ENCODE data around the gene KRT86.
"Not testable (repeated sequence)": the region's sequence is repeated elsewhere in the genome, so short reads cannot be mapped to it uniquely, and the experiment has no call there.

KRT86 gene

GRCh38 chr12:52285851-52286530 is 11.5 kb downstream of the KRT86 start:
- H3K4me1 ChIP-seq, result peaks cover 0 to 9% (median 7%) of the 10 kb centered on the region in 4 donors
- no peaks in the 10 kb centered on the region for H3K27me3 ChIP-seq
- TF ChIP-seq, protein P1, sequence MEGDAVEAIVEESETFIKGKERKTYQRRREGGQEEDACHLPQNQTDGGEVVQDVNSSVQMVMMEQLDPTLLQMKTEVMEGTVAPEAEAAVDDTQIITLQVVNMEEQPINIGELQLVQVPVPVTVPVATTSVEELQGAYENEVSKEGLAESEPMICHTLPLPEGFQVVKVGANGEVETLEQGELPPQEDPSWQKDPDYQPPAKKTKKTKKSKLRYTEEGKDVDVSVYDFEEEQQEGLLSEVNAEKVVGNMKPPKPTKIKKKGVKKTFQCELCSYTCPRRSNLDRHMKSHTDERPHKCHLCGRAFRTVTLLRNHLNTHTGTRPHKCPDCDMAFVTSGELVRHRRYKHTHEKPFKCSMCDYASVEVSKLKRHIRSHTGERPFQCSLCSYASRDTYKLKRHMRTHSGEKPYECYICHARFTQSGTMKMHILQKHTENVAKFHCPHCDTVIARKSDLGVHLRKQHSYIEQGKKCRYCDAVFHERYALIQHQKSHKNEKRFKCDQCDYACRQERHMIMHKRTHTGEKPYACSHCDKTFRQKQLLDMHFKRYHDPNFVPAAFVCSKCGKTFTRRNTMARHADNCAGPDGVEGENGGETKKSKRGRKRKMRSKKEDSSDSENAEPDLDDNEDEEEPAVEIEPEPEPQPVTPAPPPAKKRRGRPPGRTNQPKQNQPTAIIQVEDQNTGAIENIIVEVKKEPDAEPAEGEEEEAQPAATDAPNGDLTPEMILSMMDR (IDR thresholded peaks at IDR 0.05), result no peak
- intact Hi-C loops (cut with DNase I; ENCODE audit: low total_unique reads), result no loop called here
- H3K4me3 ChIP-seq, result no peak overlapping the region
- H3K36me3 ChIP-seq, result no peaks in the 10 kb centered on the region
- H3K9me3 ChIP-seq, result no peaks in the 10 kb centered on the region
- DNase-seq, result peak in 1 of 2 donors; percentile 61
- no peak overlapping the region for H3K27ac ChIP-seq

DNA sequence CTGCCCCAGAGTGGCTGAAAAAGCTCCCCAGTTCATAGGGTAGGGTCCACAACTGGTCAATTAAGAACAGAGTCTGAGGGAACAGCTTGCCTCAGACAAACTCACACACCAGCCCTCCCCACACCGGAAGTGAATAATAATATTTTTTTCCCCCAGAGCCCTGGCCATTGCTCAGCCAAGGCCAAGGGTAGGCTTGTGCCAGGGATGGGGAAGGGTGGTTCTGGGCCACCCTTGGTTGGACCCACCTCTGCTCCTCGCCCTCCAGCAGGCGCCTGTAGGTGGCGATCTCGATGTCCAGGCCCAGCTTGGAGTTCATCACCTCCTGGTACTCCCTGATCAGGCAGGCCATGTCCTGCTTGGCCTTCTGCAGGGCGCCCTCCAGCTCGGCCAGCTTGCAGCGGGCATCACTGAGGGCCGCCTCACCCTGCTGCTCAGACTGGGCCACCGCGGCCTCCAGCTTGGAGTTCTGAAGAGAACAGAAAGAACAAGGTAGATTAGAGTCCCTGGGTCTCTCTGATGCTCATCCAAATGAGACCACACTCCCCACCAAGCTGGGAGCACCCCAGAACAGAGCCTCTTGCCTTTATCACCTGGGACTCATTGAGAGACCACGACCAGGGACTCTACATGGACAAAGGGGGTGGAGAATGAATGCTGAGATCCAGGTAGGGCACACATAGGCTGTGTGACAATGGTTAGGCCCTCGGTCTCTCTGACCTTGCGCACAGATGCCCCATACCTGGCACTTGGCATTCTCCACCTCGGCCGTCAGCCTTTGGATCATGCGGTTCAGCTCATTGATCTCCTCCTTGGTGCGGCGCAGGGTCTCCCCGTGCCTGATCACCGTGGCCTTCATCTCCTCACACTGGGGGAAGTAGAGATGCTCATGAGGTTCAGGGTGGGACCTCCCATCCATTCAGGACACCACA is 12.7 kb downstream of the KRT86 start:
- DNase-seq; intact Hi-C loops (cut with DNase I; ENCODE audit: low total_unique reads): not testable (repeated sequence)

GRCh38 chr12:52287816-52288805 is 13.7 kb downstream of the KRT86 start:
- H3K9me3 ChIP-seq; DNase-seq; H3K27me3 ChIP-seq; H3K4me3 ChIP-seq; H3K36me3 ChIP-seq; H3K27ac ChIP-seq; H3K4me1 ChIP-seq; intact Hi-C loops (cut with DNase I; ENCODE audit: low total_unique reads): not testable (repeated sequence)

More for the DNA sequence above, 12.7 kb downstream of the KRT86 start:
- not testable (repeated sequence) for H3K27ac ChIP-seq, H3K36me3 ChIP-seq, H3K27me3 ChIP-seq, H3K4me3 ChIP-seq, H3K9me3 ChIP-seq, H3K4me1 ChIP-seq

- intact Hi-C loops (cut with DNase I; ENCODE audit: low total_unique reads); H3K4me3 ChIP-seq; H3K36me3 ChIP-seq; DNase-seq; H3K4me1 ChIP-seq; H3K9me3 ChIP-seq; H3K27ac ChIP-seq: not testable (repeated sequence)
- H3K27me3 ChIP-seq, result peaks cover 0 to 11% of the 10 kb centered on the region in 2 donors
These were observed 16.2 kb downstream of the KRT86 start for GRCh38 chr12:52290483-52291134.

- TF ChIP-seq, protein P1 (IDR thresholded peaks at IDR 0.05), result no peak
- H3K36me3 ChIP-seq, result no peaks in the 10 kb centered on the region
- no peak within 1 kb of the TSS for H3K4me3 ChIP-seq
- peaks cover 0 to 11% of the 10 kb centered on the region in 2 donors for H3K27me3 ChIP-seq
- H3K4me1 ChIP-seq, result no peaks in the 10 kb centered on the region
- no peak within 1 kb of the TSS for H3K27ac ChIP-seq
- DNase-seq, result no peak
- intact Hi-C loops (cut with DNase I; ENCODE audit: low total_unique reads), result no loop called here
- H3K9me3 ChIP-seq, result no peaks in the 10 kb centered on the region
These were observed 17.0 kb downstream of the KRT86 start, which contains the start of gene KRT81 for GRCh38 chr12:52291267-52291935. Gene KRT81, minus strand, starts transcription at chr12:52291534. Its CDS starts 69 bp downstream, at chr12:52291465.

GRCh38 chr12:52293926-52294325 is 19.5 kb downstream of the KRT86 start:
- TF ChIP-seq, protein P1 (IDR thresholded peaks at IDR 0.05), result no peak
- Histone ChIP-seq H3K4me3 (no peak overlapping the region), H3K4me1 (no peaks in the 10 kb centered on the region), H3K27ac (no peak overlapping the region), H3K27me3 (peaks cover 0 to 11% of the 10 kb centered on the region in 2 donors), H3K36me3 (no peaks in the 10 kb centered on the region), H3K9me3 (no peaks in the 10 kb centered on the region)
- DNase-seq, result no peak
- intact Hi-C loops (cut with DNase I; ENCODE audit: low total_unique reads), result no loop called here
